A549 (cell line): Measurements from ENCODE around the gene NFIA.

ENCODE experiments used
- FOSL2 ChIP-seq, 2 experiments: fragments of 450-650 bp in 1 of 2; fragments of >200 bp in 1 of 2; sonication (Bioruptor Twin) in 1 of 2; formaldehyde crosslinking; IDR thresholded peaks; 2 replicates each; pipeline versions ENCODE4 v1.5.0 to v1.6.1; 2016 to 2020; ENCODE audit warnings: mild to moderate bottlenecking in 1 of 2, moderate library complexity in 1 of 2
- KDM5A ChIP-seq: fragments of 200-600 bp; sonication (generic); IDR thresholded peaks from 2 replicates; pipeline ENCODE4 v1.6.1; 2016; ENCODE audit warnings: antibody characterized with exemption, mild to moderate bottlenecking
- RAD21 ChIP-seq, 2 experiments: fragments of >200 bp in 1 of 2; sonication (Bioruptor Twin) in 1 of 2; formaldehyde crosslinking in 1 of 2; IDR thresholded peaks in 1 of 2; conservative IDR thresholded peaks in 1 of 2; 2 replicates in 1 of 2; 3 replicates in 1 of 2; pipeline ENCODE4 v1.6.1; 2012 to 2018; ENCODE audit warnings: inconsistent platforms in 1 of 2
- SMC3 ChIP-seq: fragments of >200 bp; sonication (Bioruptor Twin); formaldehyde crosslinking; IDR thresholded peaks from 3 replicates; pipeline ENCODE4 v1.6.1; 2018; ENCODE audit warnings: inconsistent platforms
- TF ChIP-seq, protein P1 (sequence below): fragments of >200 bp; sonication (Bioruptor Twin); formaldehyde crosslinking; IDR thresholded peaks from 3 replicates; pipeline ENCODE4 v1.5.1; 2016

DNA sequence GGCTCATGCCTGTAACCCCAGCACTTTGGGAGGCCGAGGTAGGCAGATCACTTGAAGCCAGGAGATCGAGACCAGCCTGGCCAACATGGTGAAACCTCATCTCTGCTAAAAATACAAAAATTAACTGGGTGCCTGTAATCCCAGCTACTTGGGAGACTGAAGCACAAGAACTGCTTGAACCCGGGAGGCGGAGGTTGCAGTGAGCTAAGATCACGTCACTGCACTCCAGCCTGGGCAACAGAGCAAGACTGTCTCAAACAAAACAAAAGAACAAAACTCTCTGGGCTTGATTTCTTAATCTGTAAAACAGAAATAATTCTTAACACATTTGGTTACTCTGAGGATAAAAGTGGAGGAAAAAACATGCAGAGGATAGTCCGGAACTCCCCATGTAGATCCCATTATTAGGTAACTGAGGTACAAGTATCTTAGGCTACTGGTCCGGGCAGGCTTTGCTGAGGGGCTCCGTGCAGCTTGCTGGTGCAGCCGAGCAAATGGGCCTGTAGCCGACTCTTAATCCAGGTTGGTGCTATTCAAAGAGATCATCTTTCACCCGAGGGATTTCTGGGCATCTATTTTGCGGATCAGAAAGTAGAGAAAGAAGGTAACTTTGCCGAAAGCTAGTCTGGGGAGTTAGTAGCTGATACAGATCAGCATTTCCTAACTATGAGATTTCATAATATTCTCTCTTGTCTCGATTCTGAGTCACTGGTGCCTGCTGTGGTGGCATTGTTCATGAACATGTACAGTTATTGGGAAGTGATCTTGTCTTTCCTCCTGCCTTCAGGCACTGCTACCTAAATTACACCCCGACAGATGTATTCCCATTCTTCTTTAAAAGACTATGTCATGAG is 56.8 kb downstream of the NFIA start:
- TF ChIP-seq RAD21 (conservative IDR thresholded peaks at IDR 0.05 in 1 of 2, IDR thresholded peaks at IDR 0.05 in 1 of 2) (no peak), FOSL2 (IDR thresholded peaks at IDR 0.05) (peak; percentile 49; the same call in 1 of the 2 replicates), FOSL2 (CRISPR knock-in tag; IDR thresholded peaks at IDR 0.05) (peak; percentile 78), KDM5A (no peak), SMC3 (no peak)
- TF ChIP-seq, protein P1, sequence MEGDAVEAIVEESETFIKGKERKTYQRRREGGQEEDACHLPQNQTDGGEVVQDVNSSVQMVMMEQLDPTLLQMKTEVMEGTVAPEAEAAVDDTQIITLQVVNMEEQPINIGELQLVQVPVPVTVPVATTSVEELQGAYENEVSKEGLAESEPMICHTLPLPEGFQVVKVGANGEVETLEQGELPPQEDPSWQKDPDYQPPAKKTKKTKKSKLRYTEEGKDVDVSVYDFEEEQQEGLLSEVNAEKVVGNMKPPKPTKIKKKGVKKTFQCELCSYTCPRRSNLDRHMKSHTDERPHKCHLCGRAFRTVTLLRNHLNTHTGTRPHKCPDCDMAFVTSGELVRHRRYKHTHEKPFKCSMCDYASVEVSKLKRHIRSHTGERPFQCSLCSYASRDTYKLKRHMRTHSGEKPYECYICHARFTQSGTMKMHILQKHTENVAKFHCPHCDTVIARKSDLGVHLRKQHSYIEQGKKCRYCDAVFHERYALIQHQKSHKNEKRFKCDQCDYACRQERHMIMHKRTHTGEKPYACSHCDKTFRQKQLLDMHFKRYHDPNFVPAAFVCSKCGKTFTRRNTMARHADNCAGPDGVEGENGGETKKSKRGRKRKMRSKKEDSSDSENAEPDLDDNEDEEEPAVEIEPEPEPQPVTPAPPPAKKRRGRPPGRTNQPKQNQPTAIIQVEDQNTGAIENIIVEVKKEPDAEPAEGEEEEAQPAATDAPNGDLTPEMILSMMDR, result no peak
